GM12865 (cell line): ENCODE data around the gene RBM19.

Experiments
- DNase-seq: peaks from one replicate; pipeline ENCODE4 v3.0.0; 2010; ENCODE audit warnings: low read depth
- H3K4me3 ChIP-seq: 2 replicates; pipeline ENCODE4 v1.5.1; 2011; ENCODE audit warnings: mild to moderate bottlenecking, low read depth, low read length, control low read depth
- CTCF ChIP-seq: IDR thresholded peaks from 2 replicates; pipeline ENCODE4 v1.5.1; 2011; ENCODE audit warnings: low read length, control low read depth, low read depth, inconsistent platforms; ENCODE audit not compliant: insufficient read depth; ENCODE audit errors: missing control alignments

Gene RBM19

GRCh38 chr12:113837084-113837483, 129.0 kb downstream of the RBM19 start:
- no peak for DNase-seq
- no peak overlapping the region for H3K4me3 ChIP-seq
- TF ChIP-seq CTCF = no peak

- H3K4me3 ChIP-seq = no peak overlapping the region
- no peak for TF ChIP-seq CTCF
- DNase-seq = no peak
Observed at GRCh38 chr12:113835896-113836295, 130.2 kb downstream of the RBM19 start.

- TF ChIP-seq CTCF = no peak
- no peak for DNase-seq
- no peak overlapping the region for H3K4me3 ChIP-seq
Observed at GRCh38 chr12:113835433-113835832, 130.7 kb downstream of the RBM19 start.

- no peak for DNase-seq
- H3K4me3 ChIP-seq = no peak overlapping the region
- no peak for TF ChIP-seq CTCF
Observed at GRCh38 chr12:113833422-113833821, 132.7 kb downstream of the RBM19 start.

- no peak for TF ChIP-seq CTCF
- H3K4me3 ChIP-seq = no peak overlapping the region
- no peak for DNase-seq
Observed at GRCh38 chr12:113831476-113831875, 134.6 kb downstream of the RBM19 start.

GRCh38 chr12:113831016-113831415, 135.1 kb downstream of the RBM19 start:
- no peak overlapping the region for H3K4me3 ChIP-seq
- no peak for TF ChIP-seq CTCF
- peak; percentile 34 for DNase-seq

GRCh38 chr12:113829212-113829611, 136.9 kb downstream of the RBM19 start:
- no peak overlapping the region for H3K4me3 ChIP-seq
- no peak for TF ChIP-seq CTCF
- DNase-seq = no peak
